OCI-LY7 (cell line): ENCODE results near the gene FLNB.

Source experiments
- CTCF ChIP-seq: fragments of 200-600 bp; sonication (generic); conservative IDR thresholded peaks from 2 replicates; pipeline ENCODE4 v1.5.1; 2014; ENCODE audit warnings: mild to moderate bottlenecking, antibody characterized with exemption, low read length, moderate library complexity, mixed read lengths
- EZH2phosphoT487 ChIP-seq: fragments of 200-600 bp; sonication (generic); IDR thresholded peaks from 2 replicates; pipeline ENCODE4 v1.6.1; 2018; ENCODE audit warnings: low read depth, borderline replicate concordance, mild to moderate bottlenecking, mixed run types, antibody characterized with exemption, low read length, moderate library complexity, mixed read lengths

GRCh38 chr3:58102390-58102750 is 94.1 kb downstream of the FLNB start:
- TF ChIP-seq CTCF (no peak), EZH2phosphoT487 (no peak)
